GM21528 (cell line): Measurements from ENCODE around the gene CCDC150.
"Not testable (repeated sequence)": the region's sequence is repeated elsewhere in the genome, so short reads cannot be mapped to it uniquely, and the experiment has no call there.

Source experiments
- ATAC-seq: cut with Tn5 transposase; IDR thresholded peaks from one replicate; pipeline ENCODE4 v1.9.1; 2021; ENCODE audit warnings: mild to moderate bottlenecking, moderate library complexity; ENCODE audit not compliant: unreplicated experiment, low FRiP score

Gene CCDC150

GRCh38 chr2:196630531-196630930 lies 9.0 kb upstream of the CCDC150 start:
- ATAC-seq, result no peak

- ATAC-seq, result no peak
Observed at GRCh38 chr2:196635156-196635555, 4.4 kb upstream of the CCDC150 start.

GRCh38 chr2:196638765-196639164 lies 750 bp upstream of the CCDC150 start:
- ATAC-seq, result no peak

- peak; percentile 4 for ATAC-seq
Observed at GRCh38 chr2:196640031-196640548, 575 bp downstream of the CCDC150 start.

GRCh38 chr2:196649202-196649601 lies 9.7 kb downstream of the CCDC150 start:
- no peak for ATAC-seq

GRCh38 chr2:196651387-196652094 lies 12.0 kb downstream of the CCDC150 start:
- ATAC-seq, result no peak

- no peak for ATAC-seq
Observed at GRCh38 chr2:196652869-196653268, 13.4 kb downstream of the CCDC150 start.

GRCh38 chr2:196653843-196654242 lies 14.3 kb downstream of the CCDC150 start:
- no peak for ATAC-seq

GRCh38 chr2:196655761-196656160 lies 16.2 kb downstream of the CCDC150 start:
- no peak for ATAC-seq

GRCh38 chr2:196657333-196657732 lies 17.8 kb downstream of the CCDC150 start:
- no peak for ATAC-seq

- ATAC-seq, result no peak
Observed at GRCh38 chr2:196659844-196660243, 20.3 kb downstream of the CCDC150 start.

- no peak for ATAC-seq
Observed at GRCh38 chr2:196660244-196660643, 20.7 kb downstream of the CCDC150 start.

GRCh38 chr2:196670342-196670741 lies 30.8 kb downstream of the CCDC150 start:
- no peak for ATAC-seq

- no peak for ATAC-seq
Observed at GRCh38 chr2:196675963-196676362, 36.4 kb downstream of the CCDC150 start.

- no peak for ATAC-seq
Observed at GRCh38 chr2:196677404-196677803, 37.9 kb downstream of the CCDC150 start.

GRCh38 chr2:196679368-196679767 lies 39.9 kb downstream of the CCDC150 start:
- no peak for ATAC-seq

- ATAC-seq, result no peak
Observed at GRCh38 chr2:196681510-196681909, 42.0 kb downstream of the CCDC150 start.

GRCh38 chr2:196685792-196686191 lies 46.3 kb downstream of the CCDC150 start:
- ATAC-seq, result no peak

- ATAC-seq, result not testable (repeated sequence)
Observed at GRCh38 chr2:196686737-196687136, 47.2 kb downstream of the CCDC150 start.

- no peak for ATAC-seq
Observed at GRCh38 chr2:196696423-196697079, 57.0 kb downstream of the CCDC150 start.

- no peak for ATAC-seq
Observed at GRCh38 chr2:196697825-196698224, 58.3 kb downstream of the CCDC150 start.

- no peak for ATAC-seq
Observed at GRCh38 chr2:196702641-196703040, 63.1 kb downstream of the CCDC150 start.
